ENCODE results near the gene ZNF398. TPM values are rescaled to one million over a fixed set of nuclear protein-coding genes. Genes with fewer than 3 reads are reported as not detected.

Gene ZNF398
- total and polyA plus RNA-seq, 2 of the 13 experiments (the other 11 are each of a cell fraction or from before 2014, with no cell fraction given) = 3.0 to 8.9 TPM

DNA sequence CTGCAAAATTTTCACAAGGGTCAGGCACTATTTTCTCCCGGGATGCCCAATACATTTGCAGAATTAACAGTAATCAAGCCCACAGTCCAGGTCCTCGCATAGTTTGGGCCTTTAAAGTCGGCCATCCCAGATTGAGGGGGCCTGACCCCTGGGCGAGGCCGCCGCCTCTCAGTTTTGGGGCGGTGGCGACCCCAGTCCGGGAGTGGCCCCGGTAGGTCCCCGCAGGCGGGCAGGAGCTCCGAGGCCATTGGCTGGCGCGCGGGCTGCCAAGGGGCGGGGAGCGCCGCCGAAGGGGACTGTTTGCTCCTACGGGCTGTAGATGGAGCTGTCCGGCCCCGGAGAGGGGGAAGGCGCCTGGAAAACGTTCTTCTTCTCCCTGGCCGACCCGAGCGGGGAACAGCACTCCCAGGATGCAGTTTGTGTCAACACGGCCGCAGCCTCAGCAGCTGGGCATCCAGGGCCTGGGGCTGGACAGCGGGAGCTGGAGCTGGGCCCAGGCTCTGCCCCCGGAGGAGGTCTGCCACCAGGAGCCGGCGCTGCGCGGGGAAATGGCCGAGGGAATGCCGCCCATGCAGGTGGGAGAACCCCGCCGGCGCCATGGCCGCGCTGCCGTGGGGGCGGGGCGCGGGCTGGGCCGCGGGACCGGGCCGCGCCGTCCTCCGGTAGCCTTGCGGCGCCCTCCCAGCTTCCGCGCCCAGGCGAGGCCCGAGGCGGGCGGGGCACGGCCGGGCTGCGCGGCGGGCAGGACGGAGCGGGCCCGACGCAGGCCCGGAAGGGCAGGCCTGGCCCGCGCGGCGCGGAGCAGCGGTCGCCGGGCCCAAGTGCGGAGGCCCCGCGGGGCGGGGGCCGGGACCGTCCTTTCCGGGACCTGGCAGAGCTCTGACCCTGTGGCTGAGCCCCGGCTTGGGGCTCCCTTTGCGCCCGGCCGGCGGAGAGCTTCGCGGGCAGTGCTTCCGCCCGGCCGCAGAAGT lies 48.2 kb downstream of the ZNF398 start, which contains the start of gene ZNF282 (continued):
- TF ChIP-seq SRSF9 (IDR thresholded peaks at IDR 0.05; ENCODE audit: borderline replicate concordance, insufficient read depth, low read depth, low read length, poor library complexity, severe bottlenecking) = no peak
- TF ChIP-seq POGZ (CRISPR knock-in tag; IDR thresholded peaks at IDR 0.05) = peak; percentile 84
- no peak for TF ChIP-seq NCOA5 (CRISPR knock-in tag; IDR thresholded peaks at IDR 0.05)
- TF ChIP-seq MAZ (IDR thresholded peaks at IDR 0.05; ENCODE audit: borderline replicate concordance, low read depth, low read length) = peak; percentile 46; the same call in 1 of the 2 replicates
- peak; percentile 70; the same call in 1 of the 2 replicates for TF ChIP-seq MAZ (CRISPR knock-in tag; IDR thresholded peaks at IDR 0.05; ENCODE audit: low read depth)
- TF ChIP-seq, protein P1, sequence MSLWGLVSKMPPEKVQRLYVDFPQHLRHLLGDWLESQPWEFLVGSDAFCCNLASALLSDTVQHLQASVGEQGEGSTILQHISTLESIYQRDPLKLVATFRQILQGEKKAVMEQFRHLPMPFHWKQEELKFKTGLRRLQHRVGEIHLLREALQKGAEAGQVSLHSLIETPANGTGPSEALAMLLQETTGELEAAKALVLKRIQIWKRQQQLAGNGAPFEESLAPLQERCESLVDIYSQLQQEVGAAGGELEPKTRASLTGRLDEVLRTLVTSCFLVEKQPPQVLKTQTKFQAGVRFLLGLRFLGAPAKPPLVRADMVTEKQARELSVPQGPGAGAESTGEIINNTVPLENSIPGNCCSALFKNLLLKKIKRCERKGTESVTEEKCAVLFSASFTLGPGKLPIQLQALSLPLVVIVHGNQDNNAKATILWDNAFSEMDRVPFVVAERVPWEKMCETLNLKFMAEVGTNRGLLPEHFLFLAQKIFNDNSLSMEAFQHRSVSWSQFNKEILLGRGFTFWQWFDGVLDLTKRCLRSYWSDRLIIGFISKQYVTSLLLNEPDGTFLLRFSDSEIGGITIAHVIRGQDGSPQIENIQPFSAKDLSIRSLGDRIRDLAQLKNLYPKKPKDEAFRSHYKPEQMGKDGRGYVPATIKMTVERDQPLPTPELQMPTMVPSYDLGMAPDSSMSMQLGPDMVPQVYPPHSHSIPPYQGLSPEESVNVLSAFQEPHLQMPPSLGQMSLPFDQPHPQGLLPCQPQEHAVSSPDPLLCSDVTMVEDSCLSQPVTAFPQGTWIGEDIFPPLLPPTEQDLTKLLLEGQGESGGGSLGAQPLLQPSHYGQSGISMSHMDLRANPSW (CRISPR knock-in tag; IDR thresholded peaks at IDR 0.05; ENCODE audit: borderline replicate concordance) = no peak
- TF ChIP-seq ZNF598 (CRISPR knock-in tag; IDR thresholded peaks at IDR 0.05; ENCODE audit: borderline replicate concordance) = no peak
- TF ChIP-seq, protein P2, sequence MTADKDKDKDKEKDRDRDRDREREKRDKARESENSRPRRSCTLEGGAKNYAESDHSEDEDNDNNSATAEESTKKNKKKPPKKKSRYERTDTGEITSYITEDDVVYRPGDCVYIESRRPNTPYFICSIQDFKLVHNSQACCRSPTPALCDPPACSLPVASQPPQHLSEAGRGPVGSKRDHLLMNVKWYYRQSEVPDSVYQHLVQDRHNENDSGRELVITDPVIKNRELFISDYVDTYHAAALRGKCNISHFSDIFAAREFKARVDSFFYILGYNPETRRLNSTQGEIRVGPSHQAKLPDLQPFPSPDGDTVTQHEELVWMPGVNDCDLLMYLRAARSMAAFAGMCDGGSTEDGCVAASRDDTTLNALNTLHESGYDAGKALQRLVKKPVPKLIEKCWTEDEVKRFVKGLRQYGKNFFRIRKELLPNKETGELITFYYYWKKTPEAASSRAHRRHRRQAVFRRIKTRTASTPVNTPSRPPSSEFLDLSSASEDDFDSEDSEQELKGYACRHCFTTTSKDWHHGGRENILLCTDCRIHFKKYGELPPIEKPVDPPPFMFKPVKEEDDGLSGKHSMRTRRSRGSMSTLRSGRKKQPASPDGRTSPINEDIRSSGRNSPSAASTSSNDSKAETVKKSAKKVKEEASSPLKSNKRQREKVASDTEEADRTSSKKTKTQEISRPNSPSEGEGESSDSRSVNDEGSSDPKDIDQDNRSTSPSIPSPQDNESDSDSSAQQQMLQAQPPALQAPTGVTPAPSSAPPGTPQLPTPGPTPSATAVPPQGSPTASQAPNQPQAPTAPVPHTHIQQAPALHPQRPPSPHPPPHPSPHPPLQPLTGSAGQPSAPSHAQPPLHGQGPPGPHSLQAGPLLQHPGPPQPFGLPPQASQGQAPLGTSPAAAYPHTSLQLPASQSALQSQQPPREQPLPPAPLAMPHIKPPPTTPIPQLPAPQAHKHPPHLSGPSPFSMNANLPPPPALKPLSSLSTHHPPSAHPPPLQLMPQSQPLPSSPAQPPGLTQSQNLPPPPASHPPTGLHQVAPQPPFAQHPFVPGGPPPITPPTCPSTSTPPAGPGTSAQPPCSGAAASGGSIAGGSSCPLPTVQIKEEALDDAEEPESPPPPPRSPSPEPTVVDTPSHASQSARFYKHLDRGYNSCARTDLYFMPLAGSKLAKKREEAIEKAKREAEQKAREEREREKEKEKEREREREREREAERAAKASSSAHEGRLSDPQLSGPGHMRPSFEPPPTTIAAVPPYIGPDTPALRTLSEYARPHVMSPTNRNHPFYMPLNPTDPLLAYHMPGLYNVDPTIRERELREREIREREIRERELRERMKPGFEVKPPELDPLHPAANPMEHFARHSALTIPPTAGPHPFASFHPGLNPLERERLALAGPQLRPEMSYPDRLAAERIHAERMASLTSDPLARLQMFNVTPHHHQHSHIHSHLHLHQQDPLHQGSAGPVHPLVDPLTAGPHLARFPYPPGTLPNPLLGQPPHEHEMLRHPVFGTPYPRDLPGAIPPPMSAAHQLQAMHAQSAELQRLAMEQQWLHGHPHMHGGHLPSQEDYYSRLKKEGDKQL (CRISPR knock-in tag; IDR thresholded peaks at IDR 0.05; ENCODE audit: low read depth) = peak; percentile 50; the same call in 1 of the 2 replicates
- TF ChIP-seq, protein P3, sequence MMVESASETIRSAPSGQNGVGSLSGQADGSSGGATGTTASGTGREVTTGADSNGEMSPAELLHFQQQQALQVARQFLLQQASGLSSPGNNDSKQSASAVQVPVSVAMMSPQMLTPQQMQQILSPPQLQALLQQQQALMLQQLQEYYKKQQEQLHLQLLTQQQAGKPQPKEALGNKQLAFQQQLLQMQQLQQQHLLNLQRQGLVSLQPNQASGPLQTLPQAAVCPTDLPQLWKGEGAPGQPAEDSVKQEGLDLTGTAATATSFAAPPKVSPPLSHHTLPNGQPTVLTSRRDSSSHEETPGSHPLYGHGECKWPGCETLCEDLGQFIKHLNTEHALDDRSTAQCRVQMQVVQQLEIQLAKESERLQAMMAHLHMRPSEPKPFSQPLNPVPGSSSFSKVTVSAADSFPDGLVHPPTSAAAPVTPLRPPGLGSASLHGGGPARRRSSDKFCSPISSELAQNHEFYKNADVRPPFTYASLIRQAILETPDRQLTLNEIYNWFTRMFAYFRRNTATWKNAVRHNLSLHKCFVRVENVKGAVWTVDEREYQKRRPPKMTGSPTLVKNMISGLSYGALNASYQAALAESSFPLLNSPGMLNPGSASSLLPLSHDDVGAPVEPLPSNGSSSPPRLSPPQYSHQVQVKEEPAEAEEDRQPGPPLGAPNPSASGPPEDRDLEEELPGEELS (CRISPR knock-in tag; IDR thresholded peaks at IDR 0.05) = peak; percentile 61; the same call in 1 of the 2 replicates
- TF ChIP-seq ZNF766 (CRISPR knock-in tag; IDR thresholded peaks at IDR 0.05; ENCODE audit: borderline replicate concordance) = peak; percentile 87; the same call in 1 of the 2 replicates
- TF ChIP-seq, protein P4, sequence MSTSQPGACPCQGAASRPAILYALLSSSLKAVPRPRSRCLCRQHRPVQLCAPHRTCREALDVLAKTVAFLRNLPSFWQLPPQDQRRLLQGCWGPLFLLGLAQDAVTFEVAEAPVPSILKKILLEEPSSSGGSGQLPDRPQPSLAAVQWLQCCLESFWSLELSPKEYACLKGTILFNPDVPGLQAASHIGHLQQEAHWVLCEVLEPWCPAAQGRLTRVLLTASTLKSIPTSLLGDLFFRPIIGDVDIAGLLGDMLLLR (CRISPR knock-in tag; IDR thresholded peaks at IDR 0.05) = peak; percentile 66; the same call in 1 of the 2 replicates
- TF ChIP-seq ERF (CRISPR knock-in tag; IDR thresholded peaks at IDR 0.05) = peak; percentile 76
- TF ChIP-seq SSRP1 (CRISPR knock-in tag; IDR thresholded peaks at IDR 0.05) = no peak
- TF ChIP-seq TRIM24 (CRISPR knock-in tag; IDR thresholded peaks at IDR 0.05) = no peak
- peak; percentile 57; the same call in 1 of the 2 replicates for TF ChIP-seq MTA1 (CRISPR knock-in tag; IDR thresholded peaks at IDR 0.05; ENCODE audit: borderline replicate concordance)
- peak; percentile 71; the same call in 1 of the 2 replicates for TF ChIP-seq MYC (CRISPR knock-in tag; IDR thresholded peaks at IDR 0.05; ENCODE audit: borderline replicate concordance)
